Endothelial cell of umbilical vein (primary cell): ENCODE measurements around the gene HLA-DQA1. TPM values are rescaled to one million over a fixed set of nuclear protein-coding genes. Genes with fewer than 3 reads are reported as not detected.

Experiments
- BruUV-seq: library from RNA; stranded (reverse); fragments of 400-500 nt; replicated peaks from 2 replicates; lab custom pipeline; 2021; lab: Mats Ljungman, UMichigan
- CTCF ChIA-PET: fragments of 300-600, 350-600 bp; sonication (Branson Sonifier 250); formaldehyde crosslinking; loops from one replicate; lab custom pipeline; 2021; ENCODE audit warnings: antibody characterized with exemption, inconsistent platforms; lab: Charles Lee
- POLR2A ChIA-PET: fragments of 300-600, 350-600 bp; sonication (Branson Sonifier 250); formaldehyde crosslinking; loops from one replicate; lab custom pipeline; 2021; ENCODE audit warnings: antibody characterized with exemption, inconsistent platforms; lab: Charles Lee
- DNase-seq: peaks from one replicate; pipeline ENCODE4 v3.0.0-alpha.2; 2011; ENCODE audit warnings: low read depth, low spot score
- FAIRE-seq: peaks from 2 replicates; lab custom pipeline; 2011; peaks lifted over from hg19 to GRCh38; lab: Jason Lieb, UNC
- H2AFZ ChIP-seq: 2 replicates; pipeline ENCODE4 v1.6.0; 2012; ENCODE audit warnings: low read depth, low read length, control low read depth, inconsistent platforms
- H3K27ac ChIP-seq: 2 replicates; pipeline ENCODE4 v1.5.1; 2011; ENCODE audit warnings: low read depth, mild to moderate bottlenecking, control low read depth, low read length, moderate library complexity; ENCODE audit not compliant: insufficient read depth
- H3K27me3 ChIP-seq, 2 experiments: 2 replicates each; pipeline versions ENCODE4 v1.6.0 to v1.6.1; 2011; ENCODE audit warnings: low read length in 2 of 2, mixed read lengths in 1 of 2; ENCODE audit not compliant: control insufficient read depth in 2 of 2, insufficient read depth in 2 of 2
- H3K36me3 ChIP-seq, 2 experiments: 2 replicates in 1 of 2; 3 replicates in 1 of 2; pipeline ENCODE4 v1.5.1; 2011; ENCODE audit warnings: low read length in 2 of 2, mild to moderate bottlenecking in 1 of 2, moderate library complexity in 1 of 2; ENCODE audit not compliant: control insufficient read depth in 2 of 2, insufficient read depth in 2 of 2; ENCODE audit errors: extremely low read depth in 1 of 2
- H3K4me1 ChIP-seq: 3 replicates; pipeline ENCODE4 v1.5.1; 2011; ENCODE audit warnings: mild to moderate bottlenecking, low read length; ENCODE audit not compliant: control insufficient read depth, insufficient read depth; ENCODE audit errors: extremely low read depth
- H3K4me2 ChIP-seq: 2 replicates; pipeline ENCODE4 v1.6.1; 2011; ENCODE audit warnings: low read length, control low read depth, mixed read lengths; ENCODE audit not compliant: insufficient read depth
- H3K4me3 ChIP-seq, 3 experiments: fragments of 200-600 bp in 1 of 3; sonication (generic), shearing (Covaris generic) in 1 of 3; replicated peaks in 1 of 3; 2 replicates each; pipeline ENCODE4 v1.5.1; 2011 to 2016; ENCODE audit warnings: control low read depth in 3 of 3, low read length in 3 of 3, mild to moderate bottlenecking in 2 of 3, inconsistent platforms in 1 of 3, low read depth in 1 of 3, moderate library complexity in 1 of 3; ENCODE audit not compliant: insufficient read depth in 1 of 3
- H3K79me2 ChIP-seq: 2 replicates; pipeline ENCODE4 v1.6.0; 2012; ENCODE audit warnings: low read length, inconsistent platforms; ENCODE audit not compliant: control insufficient read depth, insufficient read depth
- H3K9ac ChIP-seq: replicated peaks from 2 replicates; pipeline ENCODE3; 2011; ENCODE audit warnings: low read length, control low read depth; ENCODE audit not compliant: insufficient read depth; ENCODE audit errors: extremely low read depth
- H3K9me1 ChIP-seq: replicated peaks from 3 replicates; pipeline ENCODE4 v1.6.0; 2011; ENCODE audit warnings: mild to moderate bottlenecking, low read length; ENCODE audit not compliant: control insufficient read depth, insufficient read depth; ENCODE audit errors: extremely low read depth
- H3K9me3 ChIP-seq: replicated peaks from 2 replicates; pipeline ENCODE4 v1.5.1; 2012; ENCODE audit warnings: low read length, inconsistent platforms; ENCODE audit not compliant: control insufficient read depth, insufficient read depth
- H4K20me1 ChIP-seq: replicated peaks from 2 replicates; pipeline ENCODE3; 2011; ENCODE audit warnings: mild to moderate bottlenecking, low read length; ENCODE audit not compliant: control insufficient read depth, insufficient read depth; ENCODE audit errors: extremely low read depth
- EZH2 ChIP-seq: IDR thresholded peaks from 2 replicates; pipeline ENCODE4 v1.6.1; 2012; ENCODE audit warnings: borderline replicate concordance, low read depth, mild to moderate bottlenecking, moderate library complexity, low read length, inconsistent platforms; ENCODE audit not compliant: severe bottlenecking
- FOS ChIP-seq: IDR thresholded peaks from 2 replicates; pipeline ENCODE4 v1.6.1; 2011; ENCODE audit warnings: mild to moderate bottlenecking, low read length, moderate library complexity, borderline replicate concordance; ENCODE audit not compliant: insufficient read depth
- GATA2 ChIP-seq: IDR thresholded peaks from 2 replicates; pipeline ENCODE4 v1.7.0; 2011; ENCODE audit warnings: low read depth, mild to moderate bottlenecking, moderate library complexity, mixed read lengths, low read length; ENCODE audit not compliant: insufficient read length, insufficient read depth
- JUN ChIP-seq: IDR thresholded peaks from 2 replicates; pipeline ENCODE4 v1.6.1; 2011; ENCODE audit warnings: borderline replicate concordance, low read depth; ENCODE audit not compliant: insufficient read length, insufficient read depth
- MYC ChIP-seq: IDR thresholded peaks from one replicate; pipeline ENCODE4 v1.6.1; 2011; ENCODE audit warnings: mild to moderate bottlenecking, low read depth, low read length
- POLR2A ChIP-seq: IDR thresholded peaks from 2 replicates; pipeline ENCODE4 v1.6.1; 2012; ENCODE audit warnings: low read depth, mild to moderate bottlenecking, control low read depth, low read length
- POLR2AphosphoS5 ChIP-seq: IDR thresholded peaks from 2 replicates; pipeline ENCODE4 v1.6.1; 2012; ENCODE audit warnings: low read depth, mild to moderate bottlenecking, control low read depth, low read length, moderate library complexity; ENCODE audit not compliant: insufficient read depth
- dilution Hi-C: fragments of 300-500 bp; cut with MboI; formaldehyde crosslinking; loops from one replicate; pipeline ENCODE4 v1.15.0; 2019; ENCODE audit warnings: low sequenced_read_pairs; ENCODE audit not compliant: extremely low pct_ligation_motif_present
- intact Hi-C: fragments of 100-400 bp; cut with micrococcal nuclease; formaldehyde crosslinking; loops from one replicate; pipeline ENCODE4 v1.10.0; 2022
- polyA plus RNA-seq, 4 experiments: library from polyadenylated mRNA; depleted of rRNA in 3 of 4; stranded (reverse) in 3 of 4; unstranded in 1 of 4; fragments of >200 nt; gene quantifications; 2 replicates each; pipeline versions ENCODE4 v1.2.1 to v1.2.3, GENCODE V29; 2011 to 2012; ENCODE audit warnings: missing spikeins in 1 of 4
- total RNA-seq: library from RNA; stranded (reverse); gene quantifications from 2 replicates; pipeline ENCODE4 v1.2.3, GENCODE V29; 2021
- TF ChIP-seq, protein P1 (sequence below), 2 donors: IDR thresholded peaks; 1 replicate in 1 of 2; 2 replicates in 1 of 2; pipeline ENCODE4 v1.5.1; 2011; ENCODE audit warnings: low read length in 2 of 2, mild to moderate bottlenecking in 2 of 2, moderate library complexity in 2 of 2, control low read depth in 1 of 2, inconsistent platforms in 1 of 2, low read depth in 1 of 2; ENCODE audit not compliant: insufficient read depth in 1 of 2; ENCODE audit errors: extremely low read depth in 1 of 2
- TF ChIP-seq, protein P2 (sequence below): IDR thresholded peaks from 2 replicates; pipeline ENCODE4 v1.6.1; 2011; ENCODE audit not compliant: insufficient read depth, insufficient read length

Gene HLA-DQA1
- total and polyA plus RNA-seq, 2 donors (not counting 3 experiments of a cell fraction or from before 2014, with no cell fraction given), result not detected

- ChIA-PET CTCF (no interaction called here), POLR2A (no interaction called here)
- dilution Hi-C loops, result no loop called here
- no TSS peak for BruUV-seq
- Histone ChIP-seq H3K9me1 (no peaks in the 10 kb centered on the region), H3K4me3 (no peak overlapping the region), H3K79me2 (no peaks in the 10 kb centered on the region), H3K4me1 (no peaks in the 10 kb centered on the region), H3K27ac (no peak overlapping the region), H3K27me3 (peaks cover 0 to 4% of the 10 kb centered on the region in 2 experiments), H3K36me3 (no peaks in the 10 kb centered on the region), H3K9me3 (no peaks in the 10 kb centered on the region), H2AFZ (no peak overlapping the region), H3K9ac (no peak overlapping the region), H3K4me2 (no peak overlapping the region), H4K20me1 (no peaks in the 10 kb centered on the region)
- FAIRE-seq (no peak), DNase-seq (no peak)
- no peak for TF ChIP-seq MYC
- TF ChIP-seq POLR2A, result no peak
- no peak for TF ChIP-seq GATA2
- TF ChIP-seq JUN, result no peak
- TF ChIP-seq, protein P1, sequence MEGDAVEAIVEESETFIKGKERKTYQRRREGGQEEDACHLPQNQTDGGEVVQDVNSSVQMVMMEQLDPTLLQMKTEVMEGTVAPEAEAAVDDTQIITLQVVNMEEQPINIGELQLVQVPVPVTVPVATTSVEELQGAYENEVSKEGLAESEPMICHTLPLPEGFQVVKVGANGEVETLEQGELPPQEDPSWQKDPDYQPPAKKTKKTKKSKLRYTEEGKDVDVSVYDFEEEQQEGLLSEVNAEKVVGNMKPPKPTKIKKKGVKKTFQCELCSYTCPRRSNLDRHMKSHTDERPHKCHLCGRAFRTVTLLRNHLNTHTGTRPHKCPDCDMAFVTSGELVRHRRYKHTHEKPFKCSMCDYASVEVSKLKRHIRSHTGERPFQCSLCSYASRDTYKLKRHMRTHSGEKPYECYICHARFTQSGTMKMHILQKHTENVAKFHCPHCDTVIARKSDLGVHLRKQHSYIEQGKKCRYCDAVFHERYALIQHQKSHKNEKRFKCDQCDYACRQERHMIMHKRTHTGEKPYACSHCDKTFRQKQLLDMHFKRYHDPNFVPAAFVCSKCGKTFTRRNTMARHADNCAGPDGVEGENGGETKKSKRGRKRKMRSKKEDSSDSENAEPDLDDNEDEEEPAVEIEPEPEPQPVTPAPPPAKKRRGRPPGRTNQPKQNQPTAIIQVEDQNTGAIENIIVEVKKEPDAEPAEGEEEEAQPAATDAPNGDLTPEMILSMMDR (IDR thresholded peaks at IDR 0.05; ENCODE audit: extremely low read depth in 1 of 2, insufficient read depth in 1 of 2, low read depth in 1 of 2, low read length in 2 of 2), result no peak
- TF ChIP-seq POLR2AphosphoS5, result no peak
- no peak for TF ChIP-seq FOS
- TF ChIP-seq EZH2, result no peak
- TF ChIP-seq, protein P2, sequence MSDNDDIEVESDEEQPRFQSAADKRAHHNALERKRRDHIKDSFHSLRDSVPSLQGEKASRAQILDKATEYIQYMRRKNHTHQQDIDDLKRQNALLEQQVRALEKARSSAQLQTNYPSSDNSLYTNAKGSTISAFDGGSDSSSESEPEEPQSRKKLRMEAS, result no peak
- intact Hi-C loops, result no loop called here
Observed at GRCh38 chr6:32638532-32639219, 1.5 kb downstream of the HLA-DQA1 start.
